Measurements from ENCODE around the gene CERS6. TPM values are rescaled to one million over a fixed set of nuclear protein-coding genes. Genes with fewer than 3 reads are reported as not detected.
A peak's percentile ranks its signal among the peaks of the same experiment; 100 is the strongest.

The CERS6 gene
- total RNA-seq, 2 donors from 2014 or later, result 44.7 to 47.0 TPM

- no peak for DNase-seq
- no peak for ATAC-seq
- intact Hi-C loops (cut with DNase I), result no loop called here
Observed at GRCh38 chr2:168802859-168803725, 347.0 kb downstream of the CERS6 start.

- DNase-seq (peak; percentile 31), ATAC-seq (peak; percentile 52 to 61)
- intact Hi-C loops (cut with DNase I), result no loop called here
Observed at GRCh38 chr2:168804214-168804613, 348.1 kb downstream of the CERS6 start.

GRCh38 chr2:168805615-168806014 is 349.5 kb downstream of the CERS6 start:
- ATAC-seq (no peak), DNase-seq (no peak)
- intact Hi-C loops (cut with DNase I), result no loop called here

GRCh38 chr2:168809537-168809936 is 353.5 kb downstream of the CERS6 start:
- ATAC-seq (no peak), DNase-seq (no peak)
- intact Hi-C loops (cut with DNase I), result no loop called here

GRCh38 chr2:168810235-168810634 is 354.2 kb downstream of the CERS6 start:
- intact Hi-C loops (cut with DNase I), result no loop called here

GRCh38 chr2:168811696-168812095 is 355.6 kb downstream of the CERS6 start:
- intact Hi-C loops (cut with DNase I), result no loop called here

More at GRCh38 chr2:168810235-168810634, 354.2 kb downstream of the CERS6 start:
- DNase-seq (no peak), ATAC-seq (no peak)

GRCh38 chr2:168814046-168814445 is 358.0 kb downstream of the CERS6 start:
- DNase-seq (no peak), ATAC-seq (no peak)
- intact Hi-C loops (cut with DNase I), result no loop called here

More at GRCh38 chr2:168811696-168812095, 355.6 kb downstream of the CERS6 start:
- DNase-seq, result no peak
- no peak for ATAC-seq

GRCh38 chr2:168814939-168815907 is 359.2 kb downstream of the CERS6 start:
- ATAC-seq, result no peak
- intact Hi-C loops (cut with DNase I), result no loop called here
- no peak for DNase-seq

- DNase-seq, result no peak
- intact Hi-C loops (cut with DNase I), result no loop called here
- peak in 1 of 2 donors; percentile 89 for ATAC-seq
Observed at GRCh38 chr2:168816369-168816768, 360.3 kb downstream of the CERS6 start.

GRCh38 chr2:168819050-168819715 is 363.1 kb downstream of the CERS6 start:
- ATAC-seq, result peak in 1 of 2 donors; percentile 10
- intact Hi-C loops (cut with DNase I), result no loop called here
- no peak for DNase-seq

- DNase-seq (no peak), ATAC-seq (no peak)
- intact Hi-C loops (cut with DNase I), result no loop called here
Observed at GRCh38 chr2:168819829-168820489, 363.9 kb downstream of the CERS6 start.

GRCh38 chr2:168821577-168821976 is 365.5 kb downstream of the CERS6 start:
- intact Hi-C loops (cut with DNase I), result no loop called here
- no peak for ATAC-seq
- no peak for DNase-seq

GRCh38 chr2:168821992-168822391 is 365.9 kb downstream of the CERS6 start:
- intact Hi-C loops (cut with DNase I), result no loop called here
- DNase-seq, result no peak
- ATAC-seq, result no peak

Small RNAs within 50 kb of the gene (microRNA-seq; reads per million reads assigned to microRNA genes)
- 0.20 to 0.27 reads per million in 2 donors for gene MIR4774

Other genes with a start within 250 kb of the CERS6 start
- gene STK39, start 208.7 kb upstream of the CERS6 start, total RNA-seq, result 10 to 100 TPM; 12.3 to 14.1 TPM

All from left cardiac atrium (tissue), 4 donors.